ENCODE data around the gene PACS2. TPM values are rescaled to one million over a fixed set of nuclear protein-coding genes. Genes with fewer than 3 reads are reported as not detected.
"Not testable (repeated sequence)": the region's sequence is repeated elsewhere in the genome, so short reads cannot be mapped to it uniquely, and the experiment has no call there.

Gene PACS2
- total RNA-seq, 1 experiment from 2014 or later: 57.7 TPM

DNA sequence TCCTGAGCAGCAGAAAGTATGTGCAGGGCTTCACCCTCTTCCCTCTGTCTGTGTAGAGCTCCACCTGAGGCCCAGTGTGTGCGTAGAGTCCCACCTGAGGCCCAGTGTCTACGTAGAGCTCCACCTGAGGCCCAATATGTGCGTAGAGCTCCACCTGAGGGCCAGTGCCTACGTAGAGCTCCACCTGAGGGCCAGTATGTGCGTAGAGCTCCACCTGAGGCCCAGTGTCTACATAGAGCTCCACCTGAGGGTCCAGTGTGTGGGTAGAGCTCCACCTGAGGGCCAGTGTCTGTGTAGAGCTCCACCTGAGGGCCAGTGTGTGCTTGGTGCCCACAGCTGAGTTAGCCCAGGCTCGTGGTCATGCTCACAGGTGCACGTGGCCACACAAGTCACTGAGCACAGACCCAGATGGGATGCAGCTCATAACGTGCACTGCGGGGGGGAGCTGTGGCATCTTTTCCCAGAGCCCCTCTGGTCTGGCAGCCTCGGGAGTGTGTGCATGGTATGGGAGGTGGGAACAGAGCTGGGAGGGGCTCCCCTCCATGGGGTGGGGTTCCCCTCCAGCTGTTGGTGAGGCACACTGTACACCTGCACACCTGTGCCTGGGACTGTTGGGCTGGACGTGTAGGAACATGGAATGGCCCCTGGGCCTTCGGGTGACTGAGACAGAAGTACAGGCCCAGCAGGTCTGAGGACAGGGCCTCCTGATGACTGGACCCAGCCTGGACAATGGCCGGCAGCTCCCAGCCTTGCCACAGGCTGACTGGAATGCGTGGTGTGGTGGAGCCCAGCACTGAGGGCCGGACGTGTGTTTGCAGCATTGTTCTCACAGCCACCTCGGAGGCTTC, 20.1 kb downstream of the PACS2 start:
- H3K9me3 Mint-ChIP-seq (ENCODE audit: unreplicated experiment): no peaks in the 10 kb centered on the region
- BruUV-seq (replicated peaks): no TSS peak
- TF ChIP-seq, protein P1, sequence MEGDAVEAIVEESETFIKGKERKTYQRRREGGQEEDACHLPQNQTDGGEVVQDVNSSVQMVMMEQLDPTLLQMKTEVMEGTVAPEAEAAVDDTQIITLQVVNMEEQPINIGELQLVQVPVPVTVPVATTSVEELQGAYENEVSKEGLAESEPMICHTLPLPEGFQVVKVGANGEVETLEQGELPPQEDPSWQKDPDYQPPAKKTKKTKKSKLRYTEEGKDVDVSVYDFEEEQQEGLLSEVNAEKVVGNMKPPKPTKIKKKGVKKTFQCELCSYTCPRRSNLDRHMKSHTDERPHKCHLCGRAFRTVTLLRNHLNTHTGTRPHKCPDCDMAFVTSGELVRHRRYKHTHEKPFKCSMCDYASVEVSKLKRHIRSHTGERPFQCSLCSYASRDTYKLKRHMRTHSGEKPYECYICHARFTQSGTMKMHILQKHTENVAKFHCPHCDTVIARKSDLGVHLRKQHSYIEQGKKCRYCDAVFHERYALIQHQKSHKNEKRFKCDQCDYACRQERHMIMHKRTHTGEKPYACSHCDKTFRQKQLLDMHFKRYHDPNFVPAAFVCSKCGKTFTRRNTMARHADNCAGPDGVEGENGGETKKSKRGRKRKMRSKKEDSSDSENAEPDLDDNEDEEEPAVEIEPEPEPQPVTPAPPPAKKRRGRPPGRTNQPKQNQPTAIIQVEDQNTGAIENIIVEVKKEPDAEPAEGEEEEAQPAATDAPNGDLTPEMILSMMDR (IDR thresholded peaks at IDR 0.05; ENCODE audit: unreplicated experiment): no peak
- H3K27ac Mint-ChIP-seq (ENCODE audit: low read depth, unreplicated experiment): no peak overlapping the region
- H3K4me3 Mint-ChIP-seq (ENCODE audit: unreplicated experiment): no peak overlapping the region
- peaks cover 14% of the 10 kb centered on the region for H3K4me1 Mint-ChIP-seq (ENCODE audit: insufficient read depth, unreplicated experiment)
- no peaks in the 10 kb centered on the region for H3K36me3 Mint-ChIP-seq (ENCODE audit: insufficient read depth, unreplicated experiment)
- no peaks in the 10 kb centered on the region for H3K27me3 Mint-ChIP-seq (ENCODE audit: insufficient read depth, unreplicated experiment)
- no peak for DNase-seq (ENCODE audit: unreplicated experiment)
- intact Hi-C loops (cut with micrococcal nuclease): no loop called here
- CTCF ChIA-PET: interaction anchor here (0.6 to 1.3 kb wide), 4 partner anchors 14 to 349 kb away, joined by 3 to 6 read pairs (median 3); no protein-coding TSS in a partner anchor
- POLR2A ChIA-PET: no interaction called here

GRCh38 chr14:105335231-105335542, 20.6 kb downstream of the PACS2 start:
- not testable (repeated sequence) for H3K27me3 Mint-ChIP-seq (ENCODE audit: insufficient read depth, unreplicated experiment)

DNA sequence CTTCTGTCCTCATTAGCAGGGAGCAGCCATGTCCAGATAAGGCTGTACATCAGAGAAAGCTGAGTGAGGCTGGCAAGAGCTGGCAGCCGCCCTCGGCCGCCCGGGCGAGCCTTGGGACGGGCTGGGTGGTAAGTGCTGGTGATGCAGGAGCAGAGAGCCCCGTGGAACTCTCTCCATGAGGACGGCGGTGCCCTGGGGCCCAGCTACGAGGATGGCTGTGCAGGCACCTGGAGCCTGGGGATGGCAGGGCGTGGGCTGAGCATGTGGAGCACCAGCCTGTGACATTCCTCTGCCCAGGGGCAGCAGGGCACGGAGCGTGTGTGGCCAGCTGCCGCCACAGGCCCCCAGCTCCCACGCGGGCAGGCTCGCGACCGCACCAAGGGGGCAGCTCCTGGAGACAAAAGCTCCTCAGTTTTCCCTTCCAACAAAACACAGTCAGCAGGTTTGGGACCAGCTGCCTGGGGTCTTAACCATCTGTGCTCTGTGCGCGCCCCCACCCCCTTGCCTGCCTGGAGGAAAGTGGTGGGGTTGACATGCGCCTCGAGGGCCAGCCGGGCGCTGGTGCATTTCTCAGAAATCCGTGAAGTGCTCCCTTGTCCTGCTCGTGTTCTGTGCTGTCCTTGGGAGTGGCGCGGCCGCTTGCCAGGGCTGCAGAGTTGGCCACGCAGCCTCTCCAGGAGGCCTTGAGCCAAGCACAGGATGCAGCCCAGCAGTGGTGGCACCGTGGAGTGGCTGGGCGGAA, 21.4 kb downstream of the PACS2 start:
- Mint-ChIP-seq H3K36me3 (ENCODE audit: insufficient read depth, unreplicated experiment) (no peaks in the 10 kb centered on the region), H3K4me1 (ENCODE audit: insufficient read depth, unreplicated experiment) (peaks cover 4% of the 10 kb centered on the region), H3K9me3 (ENCODE audit: unreplicated experiment) (no peaks in the 10 kb centered on the region), H3K4me3 (ENCODE audit: unreplicated experiment) (no peak overlapping the region), H3K27me3 (ENCODE audit: insufficient read depth, unreplicated experiment) (no peaks in the 10 kb centered on the region), H3K27ac (ENCODE audit: low read depth, unreplicated experiment) (no peak overlapping the region)
- CTCF ChIA-PET: interaction anchor here (0.5 kb wide), 1 partner anchor 575 kb away, joined by 3 read pairs; no protein-coding TSS in a partner anchor
- TF ChIP-seq, protein P1 (IDR thresholded peaks at IDR 0.05; ENCODE audit: unreplicated experiment): no peak
- BruUV-seq (replicated peaks): no TSS peak
- POLR2A ChIA-PET: no interaction called here
- intact Hi-C loops (cut with micrococcal nuclease): no loop called here
- DNase-seq (ENCODE audit: unreplicated experiment): no peak

More at GRCh38 chr14:105335231-105335542, 20.6 kb downstream of the PACS2 start:
- H3K4me1 Mint-ChIP-seq (ENCODE audit: insufficient read depth, unreplicated experiment): peaks cover 11% of the 10 kb centered on the region
- DNase-seq (ENCODE audit: unreplicated experiment); H3K36me3 Mint-ChIP-seq (ENCODE audit: insufficient read depth, unreplicated experiment); intact Hi-C loops (cut with micrococcal nuclease); H3K27ac Mint-ChIP-seq (ENCODE audit: low read depth, unreplicated experiment); BruUV-seq (replicated peaks); POLR2A ChIA-PET; H3K4me3 Mint-ChIP-seq (ENCODE audit: unreplicated experiment); H3K9me3 Mint-ChIP-seq (ENCODE audit: unreplicated experiment): not testable (repeated sequence)
- CTCF ChIA-PET: interaction anchor here (1.3 kb wide), 1 partner anchor 15 kb away, joined by 6 read pairs; no protein-coding TSS in a partner anchor

- DNase-seq (ENCODE audit: unreplicated experiment): no peak
- no peaks in the 10 kb centered on the region for H3K27me3 Mint-ChIP-seq (ENCODE audit: insufficient read depth, unreplicated experiment)
- H3K27ac Mint-ChIP-seq (ENCODE audit: low read depth, unreplicated experiment): no peak overlapping the region
- H3K4me1 Mint-ChIP-seq (ENCODE audit: insufficient read depth, unreplicated experiment): no peaks in the 10 kb centered on the region
- intact Hi-C loops (cut with micrococcal nuclease): no loop called here
- H3K36me3 Mint-ChIP-seq (ENCODE audit: insufficient read depth, unreplicated experiment): peaks cover under 1% of the 10 kb centered on the region
- ChIA-PET CTCF (interaction anchor here (0.5 kb wide), 1 partner anchor 576 kb away, joined by 3 read pairs; no protein-coding TSS in a partner anchor), POLR2A (no interaction called here)
- H3K4me3 Mint-ChIP-seq (ENCODE audit: unreplicated experiment): no peak overlapping the region
- TF ChIP-seq, protein P1 (IDR thresholded peaks at IDR 0.05; ENCODE audit: unreplicated experiment): no peak
- BruUV-seq (replicated peaks): no TSS peak
- no peaks in the 10 kb centered on the region for H3K9me3 Mint-ChIP-seq (ENCODE audit: unreplicated experiment)
Observed at GRCh38 chr14:105336477-105337287, 22.1 kb downstream of the PACS2 start.
